Lung microvascular endothelial cell (primary cell): ENCODE measurements around the gene C2orf74. TPM values are rescaled to one million over a fixed set of nuclear protein-coding genes. Genes with fewer than 3 reads are reported as not detected.
"Not testable (repeated sequence)": the region's sequence is repeated elsewhere in the genome, so short reads cannot be mapped to it uniquely, and the experiment has no call there.

Source experiments
- DNase-seq, 2 donors: peaks; one replicate each; pipeline versions ENCODE4 v3.0.0 to v3.0.0-alpha.2; 2010; ENCODE audit warnings: low read depth in 2 of 2
- total RNA-seq: library from RNA; depleted of rRNA; stranded (reverse); fragments of >200 nt; gene quantifications from 2 replicates; pipeline ENCODE4 v1.2.1, GENCODE V29; 2014

C2orf74 gene
- total RNA-seq, 1 donor from 2014 or later, result 12.3 TPM

GRCh38 chr2:61173116-61173515, 11.1 kb downstream of the C2orf74 start:
- DNase-seq, result no peak

GRCh38 chr2:61175036-61175435, 13.0 kb downstream of the C2orf74 start:
- no peak for DNase-seq

- peak; percentile 95 for DNase-seq
Measured at GRCh38 chr2:61176755-61177726, 15.1 kb downstream of the C2orf74 start.

GRCh38 chr2:61177727-61178549, 15.9 kb downstream of the C2orf74 start:
- DNase-seq, result peak in 1 of 2 donors; percentile 31

GRCh38 chr2:61178603-61179545, 16.9 kb downstream of the C2orf74 start:
- peak in 1 of 2 donors; percentile 34 for DNase-seq

- peak in 1 of 2 donors; percentile 47 for DNase-seq
Measured at GRCh38 chr2:61179701-61180639, 18.0 kb downstream of the C2orf74 start.

- no peak for DNase-seq
Measured at GRCh38 chr2:61180686-61181085, 18.7 kb downstream of the C2orf74 start.

GRCh38 chr2:61181382-61182058, 19.5 kb downstream of the C2orf74 start:
- no peak for DNase-seq

GRCh38 chr2:61182059-61182383, 20.0 kb downstream of the C2orf74 start:
- DNase-seq, result no peak

- no peak for DNase-seq
Measured at GRCh38 chr2:61183795-61184194, 21.8 kb downstream of the C2orf74 start.

- no peak for DNase-seq
Measured at GRCh38 chr2:61184263-61184662, 22.3 kb downstream of the C2orf74 start.

GRCh38 chr2:61185231-61185728, 23.3 kb downstream of the C2orf74 start:
- no peak for DNase-seq

- DNase-seq, result no peak
Measured at GRCh38 chr2:61187085-61187484, 25.1 kb downstream of the C2orf74 start.

GRCh38 chr2:61193670-61194561, 31.9 kb downstream of the C2orf74 start:
- no peak for DNase-seq

- DNase-seq, result not testable (repeated sequence)
Measured at GRCh38 chr2:61194646-61195045, 32.7 kb downstream of the C2orf74 start.

- no peak for DNase-seq
Measured at GRCh38 chr2:61196671-61197070, 34.7 kb downstream of the C2orf74 start.

- DNase-seq, result no peak
Measured at GRCh38 chr2:61205132-61205531, 43.1 kb downstream of the C2orf74 start.

GRCh38 chr2:61210332-61210981, 48.5 kb downstream of the C2orf74 start:
- no peak for DNase-seq
